CD4-positive, alpha-beta T cell (primary cell): ENCODE data around the gene TMEM79. TPM values are rescaled to one million over a fixed set of nuclear protein-coding genes. Genes with fewer than 3 reads are reported as not detected.

Experiments
- ATAC-seq: fragments of 200-7000 bp; cut with Tn5 transposase; one replicate; pipeline ENCODE4 v1.10.0; 2022; ENCODE audit warnings: mild to moderate bottlenecking; ENCODE audit not compliant: poor library complexity
- CTCF ChIA-PET: fragments of 350-600 bp; sonication (Branson Sonifier 250); formaldehyde crosslinking; loops from one replicate; lab custom pipeline; 2021; ENCODE audit warnings: antibody characterized with exemption, inconsistent platforms; lab: Charles Lee
- POLR2A ChIA-PET: fragments of 350-600 bp; sonication (Branson Sonifier 250); formaldehyde crosslinking; loops from one replicate; lab custom pipeline; 2021; ENCODE audit warnings: antibody characterized with exemption, inconsistent platforms; lab: Charles Lee
- DNase-seq, 14 experiments: peaks; one replicate each; pipeline ENCODE4 v3.0.0-alpha.2; 2013 to 2020; ENCODE audit warnings: mixed read lengths in 2 of 14
- H3K27ac ChIP-seq, 2 donors: one replicate each; pipeline versions ENCODE4 v1.5.1 to v1.7.0; 2013; ENCODE audit warnings: low read length in 2 of 2, low read depth in 1 of 2, mild to moderate bottlenecking in 1 of 2
- H3K27me3 ChIP-seq, 2 experiments: 1 replicate in 1 of 2; 2 replicates in 1 of 2; pipeline versions ENCODE4 v1.6.1 to v1.7.0; 2013; ENCODE audit warnings: low read length in 2 of 2, control low read depth in 1 of 2, mild to moderate bottlenecking in 1 of 2, moderate library complexity in 1 of 2; ENCODE audit not compliant: insufficient read depth in 2 of 2, control insufficient read depth in 1 of 2
- H3K36me3 ChIP-seq: one replicate; pipeline ENCODE4 v1.6.1; 2013; ENCODE audit warnings: low read length, control low read depth; ENCODE audit not compliant: insufficient read depth
- H3K4me1 ChIP-seq: one replicate; pipeline ENCODE4 v1.6.1; 2013; ENCODE audit warnings: low read length, control low read depth; ENCODE audit not compliant: insufficient read depth
- H3K4me3 ChIP-seq: one replicate; pipeline ENCODE4 v1.5.1; 2013; ENCODE audit warnings: mild to moderate bottlenecking, low read length, moderate library complexity
- H3K9me3 ChIP-seq, 2 experiments: 1 replicate in 1 of 2; 2 replicates in 1 of 2; pipeline versions ENCODE4 v1.6.1 to v1.7.0; 2013; ENCODE audit warnings: low read length in 2 of 2, mild to moderate bottlenecking in 2 of 2, control low read depth in 1 of 2, moderate library complexity in 1 of 2; ENCODE audit not compliant: control insufficient read depth in 1 of 2, insufficient read depth in 1 of 2
- H3K27ac Mint-ChIP-seq: one replicate; pipeline ENCODE4 v1.8.0; 2020; ENCODE audit warnings: mixed read lengths
- H3K27me3 Mint-ChIP-seq: one replicate; pipeline ENCODE4 v1.8.0; 2021; ENCODE audit warnings: mixed read lengths
- H3K36me3 Mint-ChIP-seq: one replicate; pipeline ENCODE4 v1.8.0; 2021; ENCODE audit warnings: low read depth, mixed read lengths
- H3K4me1 Mint-ChIP-seq: one replicate; pipeline ENCODE4 v1.8.0; 2021; ENCODE audit warnings: low read depth, mixed read lengths
- H3K4me3 Mint-ChIP-seq: one replicate; pipeline ENCODE4 v1.8.0; 2020; ENCODE audit warnings: mild to moderate bottlenecking, mixed read lengths
- H3K9me3 Mint-ChIP-seq: one replicate; pipeline ENCODE4 v1.8.0; 2020; ENCODE audit warnings: mixed read lengths
- CTCF ChIP-seq: fragments of 200-600 bp; IDR thresholded peaks from one replicate; pipeline ENCODE4 v1.8.0; 2022; ENCODE audit warnings: antibody characterized with exemption, mild to moderate bottlenecking
- intact Hi-C, 2 experiments: fragments of 100-400 bp; cut with DNase I in 1 of 2; cut with micrococcal nuclease in 1 of 2; formaldehyde crosslinking; loops; one replicate each; pipeline versions ENCODE4 v1.15.1 to v1.9.0; 2023 to 2025; cut with DNase I, micrococcal nuclease
- total RNA-seq, 174 experiments: library from RNA in 2 of 174; stranded (reverse) in 2 of 174; gene quantifications; one replicate each; pipeline ENCODE4 v1.2.3 and lab custom pipeline; 2021 to 2026

Gene TMEM79
- total RNA-seq, 2 experiments from 2014 or later, result 1.0 to 1.7 TPM

GRCh38 chr1:156338180-156338976, 54.3 kb downstream of the TMEM79 start, which contains the start of the genes CCT3 and TSACC:
Gene CCT3 (minus strand): TSS chr1:156338292. CDS start chr1:156338184, 108 bp downstream.
Gene TSACC (plus strand): TSS chr1:156338526. CDS start chr1:156339758, 1,232 bp downstream.
- Mint-ChIP-seq H3K27ac (peak within 1 kb of the TSS; percentile 88), H3K4me1 (peaks cover 41% of the 10 kb centered on the region), H3K27me3 (no peaks in the 10 kb centered on the region), H3K4me3 (peak within 1 kb of the TSS; percentile 87), H3K9me3 (no peaks in the 10 kb centered on the region), H3K36me3 (peaks cover 44% of the 10 kb centered on the region)
- peaks cover 25% of the 10 kb centered on the region for H3K36me3 ChIP-seq
- CTCF ChIA-PET, result interaction anchor here (1.6 kb wide), 1 partner anchor 367 kb away, joined by 3 read pairs; the partner anchor contains the start of gene CRABP2
- peak within 1 kb of the TSS; percentile 84 for H3K4me3 ChIP-seq
- peak; percentile 95 for ATAC-seq
- POLR2A ChIA-PET, result interaction anchor here (1.0 to 2.0 kb wide), 4 partner anchors 55 to 162 kb away, joined by 3 to 17 read pairs (median 4); partner anchors contain the start of genes MEF2D, PMF1, SMG5 and TMEM79
- H3K27ac ChIP-seq, result peak within 1 kb of the TSS; percentile 79 to 96
- no peaks in the 10 kb centered on the region for H3K9me3 ChIP-seq
- H3K27me3 ChIP-seq, result no peaks in the 10 kb centered on the region
- intact Hi-C loops, result loop anchor here in 1 of 2 experiments (1.0 to 5.0 kb wide), 3 partner anchors 56 to 146 kb away; partner anchors contain the start of genes PMF1, SLC25A44 and SMG5
- peaks cover 23% of the 10 kb centered on the region for H3K4me1 ChIP-seq
- DNase-seq, result peak; percentile 98 to 100 (median 99)
- TF ChIP-seq CTCF, result no peak

Other genes starting within 250 kb of the TMEM79 start
- 10 to 100 TPM; 10.6 to 11.9 TPM for gene UBQLN4, start 230.5 kb upstream of the TMEM79 start, total RNA-seq
- 1 to 10 TPM; 7.0 to 8.7 TPM for gene LAMTOR2, start 229.5 kb upstream of the TMEM79 start, total RNA-seq
- gene RAB25, start 223.2 kb upstream of the TMEM79 start, total RNA-seq, result 1 to 10 TPM in 1 of 2 experiments, under 1 TPM in 1; 0.58 to 1.3 TPM
- under 1 TPM; 0.27 to 0.36 TPM for gene MEX3A, start 201.9 kb upstream of the TMEM79 start, total RNA-seq
- gene LMNA, start 169.6 kb upstream of the TMEM79 start, total RNA-seq, result 100 to 1,000 TPM; 435 to 455 TPM
- gene SEMA4A, start 130.7 kb upstream of the TMEM79 start, total RNA-seq, result 10 to 100 TPM in 1 of 2 experiments, 1 to 10 TPM in 1; 9.4 to 10.1 TPM
- 10 to 100 TPM; 11.6 to 13.0 TPM for gene SLC25A44, start 90.2 kb upstream of the TMEM79 start, total RNA-seq
- 10 to 100 TPM; 58.0 to 61.2 TPM for gene PMF1, start 71.3 kb upstream of the TMEM79 start, total RNA-seq
- 1 to 10 TPM; 1.9 to 2.6 TPM for gene BGLAP, start 42.1 kb upstream of the TMEM79 start, total RNA-seq
- gene PAQR6, start 36.3 kb upstream of the TMEM79 start, total RNA-seq, result 1 to 10 TPM; 3.4 to 3.6 TPM
- 10 to 100 TPM; 51.6 to 56.1 TPM for gene SMG5, start 1.5 kb upstream of the TMEM79 start, total RNA-seq
- 10 to 100 TPM; 12.3 to 16.1 TPM for gene GLMP, start 11.4 kb downstream of the TMEM79 start, total RNA-seq
- gene VHLL, start 15.0 kb downstream of the TMEM79 start, total RNA-seq, result not detected
- gene CCT3, start 54.0 kb downstream of the TMEM79 start, total RNA-seq, result 10 to 100 TPM; 49.6 to 50.2 TPM
- not detected for gene TSACC, start 54.2 kb downstream of the TMEM79 start, total RNA-seq
- gene RHBG, start 84.9 kb downstream of the TMEM79 start, total RNA-seq, result not detected
- gene MEF2D, start 216.4 kb downstream of the TMEM79 start, total RNA-seq, result 100 to 1,000 TPM; 155 to 162 TPM